ENCODE data around the gene ULK4.
"Not testable (repeated sequence)": the region's sequence is repeated elsewhere in the genome, so short reads cannot be mapped to it uniquely, and the experiment has no call there.

Gene ULK4

GRCh38 chr3:41794748-41795589, 166.9 kb downstream of the ULK4 start:
- TF ChIP-seq CTCF (conservative IDR thresholded peaks at IDR 0.05), result no peak
- no peak overlapping the region for H3K27ac ChIP-seq

GRCh38 chr3:41792806-41793205, 169.1 kb downstream of the ULK4 start:
- TF ChIP-seq CTCF (conservative IDR thresholded peaks at IDR 0.05), result no peak
- no peak overlapping the region for H3K27ac ChIP-seq

- H3K27ac ChIP-seq, result no peak overlapping the region
- no peak for TF ChIP-seq CTCF (conservative IDR thresholded peaks at IDR 0.05)
These were observed 192.8 kb downstream of the ULK4 start for GRCh38 chr3:41769106-41769505.

- TF ChIP-seq CTCF (conservative IDR thresholded peaks at IDR 0.05), result no peak
These were observed 193.5 kb downstream of the ULK4 start for GRCh38 chr3:41768363-41768762.

GRCh38 chr3:41762867-41763266, 199.0 kb downstream of the ULK4 start:
- not testable (repeated sequence) for H3K27ac ChIP-seq

More at GRCh38 chr3:41768363-41768762, 193.5 kb downstream of the ULK4 start:
- no peak overlapping the region for H3K27ac ChIP-seq

GRCh38 chr3:41753651-41754050, 208.3 kb downstream of the ULK4 start:
- no peak overlapping the region for H3K27ac ChIP-seq
- no peak for TF ChIP-seq CTCF (conservative IDR thresholded peaks at IDR 0.05)

GRCh38 chr3:41751597-41751996, 210.3 kb downstream of the ULK4 start:
- H3K27ac ChIP-seq, result no peak overlapping the region
- TF ChIP-seq CTCF (conservative IDR thresholded peaks at IDR 0.05), result no peak

- no peak for TF ChIP-seq CTCF (conservative IDR thresholded peaks at IDR 0.05)
- H3K27ac ChIP-seq, result no peak overlapping the region
These were observed 211.9 kb downstream of the ULK4 start for GRCh38 chr3:41749988-41750387.

Measured in VCaP (cell line).